ENCODE data around the gene RAP1GAP.

RAP1GAP gene

GRCh38 chr1:21589618-21590017 is 79.5 kb downstream of the RAP1GAP start:
- no peak for DNase-seq

- DNase-seq: no peak
These were observed 81.6 kb downstream of the RAP1GAP start for GRCh38 chr1:21587602-21587953.

- no peak for DNase-seq
These were observed 82.1 kb downstream of the RAP1GAP start for GRCh38 chr1:21586846-21587601.

GRCh38 chr1:21586222-21586621 is 82.9 kb downstream of the RAP1GAP start:
- DNase-seq: no peak

GRCh38 chr1:21585037-21585436 is 84.1 kb downstream of the RAP1GAP start:
- DNase-seq: no peak

- DNase-seq: no peak
These were observed 85.1 kb downstream of the RAP1GAP start for GRCh38 chr1:21584096-21584495.

- no peak for DNase-seq
These were observed 89.4 kb downstream of the RAP1GAP start for GRCh38 chr1:21579791-21580190.

GRCh38 chr1:21577933-21578332 is 91.2 kb downstream of the RAP1GAP start:
- no peak for DNase-seq

- no peak for DNase-seq
These were observed 91.8 kb downstream of the RAP1GAP start for GRCh38 chr1:21577324-21577723.

GRCh38 chr1:21576798-21577187 is 92.4 kb downstream of the RAP1GAP start:
- no peak for DNase-seq

GRCh38 chr1:21576031-21576797 is 92.9 kb downstream of the RAP1GAP start:
- no peak for DNase-seq

GRCh38 chr1:21575351-21575942 is 93.7 kb downstream of the RAP1GAP start:
- no peak for DNase-seq

- no peak for DNase-seq
These were observed 94.5 kb downstream of the RAP1GAP start for GRCh38 chr1:21574466-21575151.

GRCh38 chr1:21573971-21574465 is 95.1 kb downstream of the RAP1GAP start:
- DNase-seq: peak; percentile 9

- no peak for DNase-seq
These were observed 95.7 kb downstream of the RAP1GAP start for GRCh38 chr1:21573475-21573874.

- DNase-seq: no peak
These were observed 96.4 kb downstream of the RAP1GAP start for GRCh38 chr1:21572735-21573277.

GRCh38 chr1:21572221-21572620 is 96.9 kb downstream of the RAP1GAP start:
- DNase-seq: no peak

- no peak for DNase-seq
These were observed 98.3 kb downstream of the RAP1GAP start for GRCh38 chr1:21570885-21571284.

GRCh38 chr1:21570528-21570875 is 98.7 kb downstream of the RAP1GAP start:
- DNase-seq: no peak

GRCh38 chr1:21569820-21570527 is 99.2 kb downstream of the RAP1GAP start:
- no peak for DNase-seq

- DNase-seq: no peak
These were observed 100.3 kb downstream of the RAP1GAP start for GRCh38 chr1:21568809-21569385.

Measured in activated naive CD4-positive, alpha-beta T cell treated with Interleukin-2 at 50 U/mL for 16 hours (primary cell).